HEK293 (cell line): Measurements from ENCODE around the gene NCOA6.

Experiments used
- CTCF ChIP-seq: fragments of 450-650 bp; formaldehyde crosslinking; IDR thresholded peaks from 2 replicates; pipeline ENCODE4 v1.5.1; 2016; ENCODE audit warnings: missing biosample characterization, missing genetic modification characterization
- ZBTB1 ChIP-seq: fragments of 450-650 bp; formaldehyde crosslinking; IDR thresholded peaks from 2 replicates; pipeline ENCODE4 v1.5.1; 2016; ENCODE audit warnings: missing biosample characterization, missing genetic modification characterization
- ZNF202 ChIP-seq: fragments of 450-650 bp; formaldehyde crosslinking; IDR thresholded peaks from 2 replicates; pipeline ENCODE4 v1.5.1; 2016; ENCODE audit warnings: missing biosample characterization, missing genetic modification characterization, borderline replicate concordance
- ZNF302 ChIP-seq: fragments of 450-650 bp; formaldehyde crosslinking; IDR thresholded peaks from 2 replicates; pipeline ENCODE4 v1.5.1; 2016; ENCODE audit warnings: missing biosample characterization, missing genetic modification characterization, low read depth
- ZNF510 ChIP-seq: fragments of 450-650 bp; formaldehyde crosslinking; IDR thresholded peaks from 2 replicates; pipeline ENCODE4 v1.5.1; 2018; ENCODE audit warnings: mild to moderate bottlenecking, missing genetic modification characterization, missing biosample characterization; ENCODE audit not compliant: insufficient replicate concordance
- TF ChIP-seq, protein P1 (sequence below): fragments of 450-650 bp; formaldehyde crosslinking; IDR thresholded peaks from 2 replicates; pipeline ENCODE4 v1.5.1; 2016; ENCODE audit warnings: missing biosample characterization, missing genetic modification characterization, low read depth
- TF ChIP-seq, protein P2 (sequence below): fragments of 450-650 bp; formaldehyde crosslinking; IDR thresholded peaks from 2 replicates; pipeline ENCODE4 v1.5.1; 2016; ENCODE audit warnings: missing biosample characterization, missing genetic modification characterization
- TF ChIP-seq, protein P3 (sequence below): fragments of 450-650 bp; formaldehyde crosslinking; IDR thresholded peaks from 2 replicates; pipeline ENCODE4 v1.5.1; 2016; ENCODE audit warnings: missing biosample characterization, missing genetic modification characterization
- TF ChIP-seq, protein P4 (sequence below): fragments of 450-650 bp; formaldehyde crosslinking; optimal IDR thresholded peaks from 2 replicates; pipeline ENCODE3; 2016; ENCODE audit warnings: missing biosample characterization, mild to moderate bottlenecking, missing genetic modification characterization

- TF ChIP-seq, protein P1, sequence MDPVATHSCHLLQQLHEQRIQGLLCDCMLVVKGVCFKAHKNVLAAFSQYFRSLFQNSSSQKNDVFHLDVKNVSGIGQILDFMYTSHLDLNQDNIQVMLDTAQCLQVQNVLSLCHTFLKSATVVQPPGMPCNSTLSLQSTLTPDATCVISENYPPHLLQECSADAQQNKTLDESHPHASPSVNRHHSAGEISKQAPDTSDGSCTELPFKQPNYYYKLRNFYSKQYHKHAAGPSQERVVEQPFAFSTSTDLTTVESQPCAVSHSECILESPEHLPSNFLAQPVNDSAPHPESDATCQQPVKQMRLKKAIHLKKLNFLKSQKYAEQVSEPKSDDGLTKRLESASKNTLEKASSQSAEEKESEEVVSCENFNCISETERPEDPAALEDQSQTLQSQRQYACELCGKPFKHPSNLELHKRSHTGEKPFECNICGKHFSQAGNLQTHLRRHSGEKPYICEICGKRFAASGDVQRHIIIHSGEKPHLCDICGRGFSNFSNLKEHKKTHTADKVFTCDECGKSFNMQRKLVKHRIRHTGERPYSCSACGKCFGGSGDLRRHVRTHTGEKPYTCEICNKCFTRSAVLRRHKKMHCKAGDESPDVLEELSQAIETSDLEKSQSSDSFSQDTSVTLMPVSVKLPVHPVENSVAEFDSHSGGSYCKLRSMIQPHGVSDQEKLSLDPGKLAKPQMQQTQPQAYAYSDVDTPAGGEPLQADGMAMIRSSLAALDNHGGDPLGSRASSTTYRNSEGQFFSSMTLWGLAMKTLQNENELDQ (tag by site-specific recombination) = no peak
- no peak for TF ChIP-seq ZNF202 (tag by site-specific recombination)
- TF ChIP-seq, protein P2, sequence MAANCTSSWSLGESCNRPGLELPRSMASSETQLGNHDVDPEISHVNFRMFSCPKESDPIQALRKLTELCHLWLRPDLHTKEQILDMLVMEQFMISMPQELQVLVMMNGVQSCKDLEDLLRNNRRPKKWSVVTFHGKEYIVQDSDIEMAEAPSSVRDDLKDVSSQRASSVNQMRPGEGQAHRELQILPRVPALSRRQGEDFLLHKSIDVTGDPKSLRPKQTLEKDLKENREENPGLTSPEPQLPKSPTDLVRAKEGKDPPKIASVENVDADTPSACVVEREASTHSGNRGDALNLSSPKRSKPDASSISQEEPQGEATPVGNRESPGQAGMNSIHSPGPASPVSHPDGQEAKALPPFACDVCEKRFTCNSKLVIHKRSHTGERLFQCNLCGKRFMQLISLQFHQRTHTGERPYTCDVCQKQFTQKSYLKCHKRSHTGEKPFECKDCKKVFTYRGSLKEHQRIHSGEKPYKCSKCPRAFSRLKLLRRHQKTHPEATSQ = no peak
- no peak for TF ChIP-seq ZBTB1 (tag by site-specific recombination)
- TF ChIP-seq CTCF (tag by site-specific recombination) = no peak
- no peak for TF ChIP-seq ZNF510
- TF ChIP-seq ZNF302 (tag by site-specific recombination) = no peak
- TF ChIP-seq, protein P3, sequence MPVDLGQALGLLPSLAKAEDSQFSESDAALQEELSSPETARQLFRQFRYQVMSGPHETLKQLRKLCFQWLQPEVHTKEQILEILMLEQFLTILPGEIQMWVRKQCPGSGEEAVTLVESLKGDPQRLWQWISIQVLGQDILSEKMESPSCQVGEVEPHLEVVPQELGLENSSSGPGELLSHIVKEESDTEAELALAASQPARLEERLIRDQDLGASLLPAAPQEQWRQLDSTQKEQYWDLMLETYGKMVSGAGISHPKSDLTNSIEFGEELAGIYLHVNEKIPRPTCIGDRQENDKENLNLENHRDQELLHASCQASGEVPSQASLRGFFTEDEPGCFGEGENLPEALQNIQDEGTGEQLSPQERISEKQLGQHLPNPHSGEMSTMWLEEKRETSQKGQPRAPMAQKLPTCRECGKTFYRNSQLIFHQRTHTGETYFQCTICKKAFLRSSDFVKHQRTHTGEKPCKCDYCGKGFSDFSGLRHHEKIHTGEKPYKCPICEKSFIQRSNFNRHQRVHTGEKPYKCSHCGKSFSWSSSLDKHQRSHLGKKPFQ = no peak
- TF ChIP-seq, protein P4, sequence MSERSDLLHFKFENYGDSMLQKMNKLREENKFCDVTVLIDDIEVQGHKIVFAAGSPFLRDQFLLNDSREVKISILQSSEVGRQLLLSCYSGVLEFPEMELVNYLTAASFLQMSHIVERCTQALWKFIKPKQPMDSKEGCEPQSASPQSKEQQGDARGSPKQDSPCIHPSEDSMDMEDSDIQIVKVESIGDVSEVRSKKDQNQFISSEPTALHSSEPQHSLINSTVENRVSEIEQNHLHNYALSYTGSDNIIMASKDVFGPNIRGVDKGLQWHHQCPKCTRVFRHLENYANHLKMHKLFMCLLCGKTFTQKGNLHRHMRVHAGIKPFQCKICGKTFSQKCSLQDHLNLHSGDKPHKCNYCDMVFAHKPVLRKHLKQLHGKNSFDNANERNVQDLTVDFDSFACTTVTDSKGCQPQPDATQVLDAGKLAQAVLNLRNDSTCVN = no peak
These were observed 82.4 kb downstream of the NCOA6 start for GRCh38 chr20:34743039-34743438.
